ENCODE data around the gene RABEP1.
"Not testable (repeated sequence)": the region's sequence is repeated elsewhere in the genome, so short reads cannot be mapped to it uniquely, and the experiment has no call there.

RABEP1 gene

GRCh38 chr17:5429191-5429887 is 147.3 kb downstream of the RABEP1 start:
- no peak for DNase-seq

DNA sequence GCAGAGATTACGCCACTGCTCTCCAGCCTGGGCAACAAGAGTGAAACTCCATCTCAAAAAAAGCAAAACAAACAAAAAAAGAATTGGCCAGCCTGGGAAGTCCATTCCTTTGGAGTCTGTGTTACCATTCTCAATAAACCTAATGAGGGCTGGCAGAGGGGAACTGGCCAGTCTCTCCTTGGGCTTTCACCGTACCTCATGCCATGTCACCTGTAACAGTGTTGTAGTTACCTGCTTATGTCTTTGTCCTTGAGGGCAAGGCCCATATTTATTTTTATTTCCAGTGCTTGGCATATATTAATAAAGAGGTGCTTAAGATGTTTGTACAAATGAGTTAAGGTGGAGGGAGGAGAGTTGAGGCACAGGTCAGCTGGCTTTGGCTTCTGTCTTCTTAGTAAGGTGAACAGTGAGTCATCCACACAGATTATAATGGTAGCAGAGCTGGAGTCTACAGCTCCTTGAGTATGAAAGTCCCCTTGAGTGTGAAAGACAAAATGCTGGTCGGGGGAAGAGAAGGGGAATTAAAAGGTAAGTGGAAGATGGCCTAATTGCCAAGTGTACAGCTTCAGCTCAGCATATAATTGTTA is 148.4 kb downstream of the RABEP1 start:
- no peak for DNase-seq

DNA sequence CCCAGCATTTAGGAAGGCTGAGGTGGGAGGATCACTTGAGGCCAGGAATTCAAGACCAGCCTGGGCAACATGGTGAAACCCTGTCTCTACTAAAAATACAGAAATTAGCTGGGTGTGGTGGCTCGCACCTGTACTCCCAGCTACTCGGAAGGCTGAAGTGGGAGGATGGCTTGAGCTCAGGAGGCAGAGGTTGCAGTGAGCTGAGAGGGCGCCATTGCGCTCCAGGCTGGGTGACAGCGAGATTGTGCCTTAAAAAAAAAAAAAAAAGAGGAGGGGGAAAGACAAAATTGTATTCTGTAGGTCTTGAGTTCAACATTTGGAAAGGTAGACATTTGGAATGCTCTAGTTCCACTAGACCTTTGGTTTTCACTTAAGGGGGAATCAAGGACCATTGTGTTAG is 149.2 kb downstream of the RABEP1 start:
- not testable (repeated sequence) for DNase-seq

DNA sequence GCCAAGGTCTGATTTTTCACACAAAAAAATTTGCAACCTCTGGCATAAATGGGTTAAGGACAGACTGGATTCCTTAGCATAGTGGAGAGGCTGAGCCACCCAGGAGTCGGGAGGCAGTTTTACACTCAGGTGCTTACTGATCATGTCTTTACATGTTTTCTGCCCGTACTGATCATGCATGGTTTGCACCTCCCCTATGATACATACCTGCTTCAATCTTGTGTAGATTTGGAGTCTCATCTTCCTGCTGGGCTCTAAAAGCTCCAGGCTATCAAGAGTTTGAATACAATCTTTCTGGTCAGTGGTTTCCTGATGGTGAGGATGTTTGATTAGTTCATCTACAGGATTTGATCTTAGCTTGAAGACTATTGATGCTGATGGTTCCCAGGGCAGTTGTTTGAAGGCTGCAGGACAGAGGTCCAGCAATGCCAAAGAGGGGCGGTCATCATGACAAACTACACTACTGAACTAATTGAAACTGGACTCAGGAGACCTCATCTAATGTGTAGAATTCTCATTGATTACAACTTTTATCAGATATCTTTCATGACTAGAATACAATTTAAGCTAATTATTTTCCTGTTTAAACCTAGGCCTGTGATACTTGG is 150.0 kb downstream of the RABEP1 start:
- DNase-seq, result no peak

DNA sequence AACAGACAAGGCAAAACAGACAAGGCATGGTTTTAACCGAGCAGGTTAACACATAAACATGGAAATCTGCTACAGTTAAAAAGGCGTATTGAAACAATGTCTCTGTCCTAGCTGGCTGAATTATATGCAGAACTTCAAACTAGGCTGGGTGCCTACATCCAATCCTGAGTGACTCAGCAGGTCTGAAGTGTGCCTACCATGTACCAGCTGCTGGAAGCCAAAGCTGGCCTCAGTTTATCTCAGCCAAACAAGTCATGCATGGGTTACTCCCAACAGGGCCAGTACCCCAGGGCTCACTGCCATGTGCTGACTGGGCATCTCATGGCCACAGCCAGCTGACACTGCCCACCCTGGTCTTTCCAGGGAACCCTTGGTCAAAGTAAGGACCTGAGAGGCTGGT is 152.9 kb downstream of the RABEP1 start:
- no peak for DNase-seq

All from NCI-H187 (cell line).